Uterus (tissue), 2 donors: Measurements from ENCODE around the gene MEGF10.
"Not testable (repeated sequence)": the region's sequence is repeated elsewhere in the genome, so short reads cannot be mapped to it uniquely, and the experiment has no call there.

Experiments
- CTCF ChIP-seq, 4 experiments: fragments of 200-600 bp in 2 of 4; fragments of 450-650 bp in 2 of 4; sonication (generic) in 2 of 4; IDR thresholded peaks; one replicate each; pipeline ENCODE4 v1.5.1; 2016 to 2019; ENCODE audit warnings: antibody characterized with exemption in 4 of 4, mild to moderate bottlenecking in 2 of 4, moderate library complexity in 1 of 4
- POLR2A ChIP-seq, 2 donors: fragments of 450-650 bp; IDR thresholded peaks; one replicate each; pipeline ENCODE4 v1.6.1; 2016; ENCODE audit warnings: antibody characterized with exemption in 2 of 2, mild to moderate bottlenecking in 1 of 2, moderate library complexity in 1 of 2

- TF ChIP-seq POLR2A, CTCF (IDR thresholded peaks at IDR 0.05): not testable (repeated sequence)
Observed at GRCh38 chr5:127317385-127317784, 26.8 kb downstream of the MEGF10 start.
